ENCODE data around the gene TSPYL4. TPM values are rescaled to one million over a fixed set of nuclear protein-coding genes. Genes with fewer than 3 reads are reported as not detected.

The TSPYL4 gene
- total RNA-seq, 1 experiment from 2014 or later: 15.3 TPM

DNA sequence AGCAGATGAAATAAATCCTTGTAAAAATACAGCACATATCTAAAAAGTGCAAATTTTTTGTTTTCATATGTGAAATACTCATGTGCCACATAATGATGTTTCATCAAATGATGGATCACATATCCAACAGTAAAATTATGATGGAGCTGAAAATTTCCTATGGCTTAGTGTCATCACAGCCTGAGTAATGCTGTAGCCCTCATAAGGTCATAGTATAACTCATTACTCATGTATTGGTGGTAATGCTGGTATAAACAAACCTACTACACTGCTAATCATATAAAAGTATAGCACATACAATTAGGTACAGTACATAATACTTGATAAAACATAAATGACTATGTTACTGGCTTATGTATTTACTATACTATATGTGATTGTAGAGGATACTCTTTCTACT lies 12.9 kb upstream of the TSPYL4 start:
- H3K4me3 Mint-ChIP-seq: no peak overlapping the region
- ChIA-PET POLR2A (no interaction called here), CTCF (interaction anchor here (0.6 to 0.9 kb wide), 2 partner anchors 130 to 173 kb away, joined by 3 to 4 read pairs; no protein-coding TSS in a partner anchor)
- H3K4me1 Mint-ChIP-seq: peaks cover 14% of the 10 kb centered on the region
- TF ChIP-seq, protein P1, sequence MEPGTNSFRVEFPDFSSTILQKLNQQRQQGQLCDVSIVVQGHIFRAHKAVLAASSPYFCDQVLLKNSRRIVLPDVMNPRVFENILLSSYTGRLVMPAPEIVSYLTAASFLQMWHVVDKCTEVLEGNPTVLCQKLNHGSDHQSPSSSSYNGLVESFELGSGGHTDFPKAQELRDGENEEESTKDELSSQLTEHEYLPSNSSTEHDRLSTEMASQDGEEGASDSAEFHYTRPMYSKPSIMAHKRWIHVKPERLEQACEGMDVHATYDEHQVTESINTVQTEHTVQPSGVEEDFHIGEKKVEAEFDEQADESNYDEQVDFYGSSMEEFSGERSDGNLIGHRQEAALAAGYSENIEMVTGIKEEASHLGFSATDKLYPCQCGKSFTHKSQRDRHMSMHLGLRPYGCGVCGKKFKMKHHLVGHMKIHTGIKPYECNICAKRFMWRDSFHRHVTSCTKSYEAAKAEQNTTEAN (CRISPR knock-in tag; IDR thresholded peaks at IDR 0.05): no peak
- no peak for TF ChIP-seq NFE2L1 (CRISPR knock-in tag; IDR thresholded peaks at IDR 0.05)
- H3K27me3 Mint-ChIP-seq (ENCODE audit: low read depth): peaks cover 5% of the 10 kb centered on the region; the same call in 1 of the 2 replicates
- no peak overlapping the region for H3K27ac Mint-ChIP-seq
- DNase-seq (ENCODE audit: low spot score) (no peak), ATAC-seq (no peak)
- H3K9me3 Mint-ChIP-seq: peaks cover 22% of the 10 kb centered on the region
- H3K36me3 Mint-ChIP-seq: peaks cover 23% of the 10 kb centered on the region

DNA sequence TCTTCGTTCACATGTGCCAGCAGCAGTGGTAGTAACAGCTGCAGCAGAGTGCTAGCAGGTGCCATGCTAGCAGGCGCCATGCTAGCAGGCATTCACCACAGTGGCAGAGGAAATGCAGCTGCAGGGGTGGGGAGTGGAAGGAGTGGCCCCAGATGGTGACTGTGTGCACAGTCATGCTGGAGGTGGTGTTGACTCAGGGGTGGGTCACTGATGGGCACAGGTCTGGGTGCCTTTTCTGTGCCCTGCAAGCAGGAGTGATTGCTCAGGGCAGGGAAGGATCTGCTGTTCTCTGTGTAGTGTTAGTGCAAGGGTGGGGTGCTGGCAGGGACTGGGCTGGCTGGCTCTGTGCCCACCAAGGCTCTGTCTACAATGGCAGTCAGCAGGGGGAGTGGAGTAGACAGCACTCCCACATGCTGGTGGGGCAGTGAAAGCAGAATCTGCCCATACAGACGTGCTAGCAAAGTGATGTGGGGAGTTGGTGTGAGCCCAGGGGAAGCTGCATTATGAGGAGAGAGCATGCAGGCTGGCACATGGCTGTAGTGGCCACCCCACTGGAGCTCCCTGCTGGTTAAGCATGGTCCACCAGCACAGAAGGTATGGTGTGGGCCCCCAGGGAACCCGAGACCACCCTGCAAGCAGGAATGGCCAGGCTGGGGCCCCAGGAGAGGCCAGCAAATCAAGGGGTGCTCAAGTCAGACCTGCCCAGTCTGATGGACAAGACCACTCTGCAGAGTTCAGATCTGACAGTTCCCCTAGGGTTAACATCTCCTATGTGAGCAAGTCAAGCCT lies 11.4 kb upstream of the TSPYL4 start:
- H3K4me3 Mint-ChIP-seq: no peak overlapping the region
- peaks cover 22% of the 10 kb centered on the region for H3K9me3 Mint-ChIP-seq
- H3K27me3 Mint-ChIP-seq (ENCODE audit: low read depth): peaks cover 5% of the 10 kb centered on the region; the same call in 1 of the 2 replicates

More for the DNA sequence above, 11.4 kb upstream of the TSPYL4 start:
- DNase-seq (ENCODE audit: low spot score) (no peak), ATAC-seq (peak; percentile 20; the same call in 1 of the 2 replicates)
- POLR2A ChIA-PET: interaction anchor here (0.7 kb wide), 1 partner anchor 799 kb away, joined by 3 read pairs; no protein-coding TSS in a partner anchor
- Mint-ChIP-seq H3K36me3 (peaks cover 23% of the 10 kb centered on the region), H3K4me1 (no peaks in the 10 kb centered on the region; the same call in 1 of the 2 replicates), H3K27ac (no peak overlapping the region)
- TF ChIP-seq CBFB (CRISPR knock-in tag; IDR thresholded peaks at IDR 0.05; ENCODE audit: low read depth) (no peak), SOX15 (CRISPR knock-in tag; IDR thresholded peaks at IDR 0.05) (no peak), JAZF1 (CRISPR knock-in tag; IDR thresholded peaks at IDR 0.05) (no peak), ZNF416 (CRISPR knock-in tag; IDR thresholded peaks at IDR 0.05) (no peak), NR1H2 (CRISPR knock-in tag; IDR thresholded peaks at IDR 0.05) (no peak), ZNF671 (CRISPR knock-in tag; IDR thresholded peaks at IDR 0.05) (no peak), ZNF423 (CRISPR knock-in tag; IDR thresholded peaks at IDR 0.05) (no peak)
- TF ChIP-seq, protein P2, sequence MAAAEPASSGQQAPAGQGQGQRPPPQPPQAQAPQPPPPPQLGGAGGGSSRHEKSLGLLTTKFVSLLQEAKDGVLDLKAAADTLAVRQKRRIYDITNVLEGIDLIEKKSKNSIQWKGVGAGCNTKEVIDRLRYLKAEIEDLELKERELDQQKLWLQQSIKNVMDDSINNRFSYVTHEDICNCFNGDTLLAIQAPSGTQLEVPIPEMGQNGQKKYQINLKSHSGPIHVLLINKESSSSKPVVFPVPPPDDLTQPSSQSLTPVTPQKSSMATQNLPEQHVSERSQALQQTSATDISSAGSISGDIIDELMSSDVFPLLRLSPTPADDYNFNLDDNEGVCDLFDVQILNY (CRISPR knock-in tag; IDR thresholded peaks at IDR 0.05): no peak
- TF ChIP-seq, protein P3, sequence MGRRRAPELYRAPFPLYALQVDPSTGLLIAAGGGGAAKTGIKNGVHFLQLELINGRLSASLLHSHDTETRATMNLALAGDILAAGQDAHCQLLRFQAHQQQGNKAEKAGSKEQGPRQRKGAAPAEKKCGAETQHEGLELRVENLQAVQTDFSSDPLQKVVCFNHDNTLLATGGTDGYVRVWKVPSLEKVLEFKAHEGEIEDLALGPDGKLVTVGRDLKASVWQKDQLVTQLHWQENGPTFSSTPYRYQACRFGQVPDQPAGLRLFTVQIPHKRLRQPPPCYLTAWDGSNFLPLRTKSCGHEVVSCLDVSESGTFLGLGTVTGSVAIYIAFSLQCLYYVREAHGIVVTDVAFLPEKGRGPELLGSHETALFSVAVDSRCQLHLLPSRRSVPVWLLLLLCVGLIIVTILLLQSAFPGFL (CRISPR knock-in tag; IDR thresholded peaks at IDR 0.05; ENCODE audit: borderline replicate concordance): no peak
- TF ChIP-seq, protein P4, sequence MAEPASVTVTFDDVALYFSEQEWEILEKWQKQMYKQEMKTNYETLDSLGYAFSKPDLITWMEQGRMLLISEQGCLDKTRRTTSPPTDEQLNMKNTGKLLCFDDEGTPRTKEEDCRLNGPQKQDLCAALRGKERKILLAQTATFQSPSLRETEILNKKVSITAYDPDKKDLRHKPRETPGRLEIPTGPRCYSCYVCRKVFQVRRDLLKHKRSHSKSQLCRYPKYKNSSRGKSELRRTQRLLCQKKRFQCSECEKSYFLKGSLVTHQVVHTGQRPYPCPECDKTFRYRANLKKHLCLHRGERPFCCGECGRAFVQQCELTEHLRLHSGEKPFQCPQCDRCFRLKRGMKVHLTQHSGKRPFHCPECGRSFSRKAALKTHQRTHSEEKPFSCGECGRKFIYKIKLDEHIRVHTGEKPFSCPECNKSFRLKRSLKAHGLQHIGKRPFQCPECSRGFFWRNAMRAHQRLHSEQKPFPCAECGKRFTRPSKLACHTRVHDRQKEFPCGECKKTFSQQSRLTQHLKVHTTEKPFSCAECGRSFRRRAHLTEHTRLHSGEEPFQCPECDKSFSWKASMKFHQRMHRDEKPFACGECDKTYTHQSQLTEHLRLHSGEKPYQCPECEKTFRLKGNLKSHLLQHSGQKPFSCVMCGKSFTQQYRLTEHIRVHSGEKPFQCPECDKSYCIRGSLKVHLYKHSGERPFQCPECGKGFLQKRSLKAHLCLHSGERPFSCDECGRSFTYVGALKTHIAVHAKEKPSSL (CRISPR knock-in tag; conservative IDR thresholded peaks at IDR 0.05): no peak
- TF ChIP-seq, protein P5, sequence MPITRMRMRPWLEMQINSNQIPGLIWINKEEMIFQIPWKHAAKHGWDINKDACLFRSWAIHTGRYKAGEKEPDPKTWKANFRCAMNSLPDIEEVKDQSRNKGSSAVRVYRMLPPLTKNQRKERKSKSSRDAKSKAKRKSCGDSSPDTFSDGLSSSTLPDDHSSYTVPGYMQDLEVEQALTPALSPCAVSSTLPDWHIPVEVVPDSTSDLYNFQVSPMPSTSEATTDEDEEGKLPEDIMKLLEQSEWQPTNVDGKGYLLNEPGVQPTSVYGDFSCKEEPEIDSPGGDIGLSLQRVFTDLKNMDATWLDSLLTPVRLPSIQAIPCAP (CRISPR knock-in tag; IDR thresholded peaks at IDR 0.05): no peak
- TF ChIP-seq, protein P6, sequence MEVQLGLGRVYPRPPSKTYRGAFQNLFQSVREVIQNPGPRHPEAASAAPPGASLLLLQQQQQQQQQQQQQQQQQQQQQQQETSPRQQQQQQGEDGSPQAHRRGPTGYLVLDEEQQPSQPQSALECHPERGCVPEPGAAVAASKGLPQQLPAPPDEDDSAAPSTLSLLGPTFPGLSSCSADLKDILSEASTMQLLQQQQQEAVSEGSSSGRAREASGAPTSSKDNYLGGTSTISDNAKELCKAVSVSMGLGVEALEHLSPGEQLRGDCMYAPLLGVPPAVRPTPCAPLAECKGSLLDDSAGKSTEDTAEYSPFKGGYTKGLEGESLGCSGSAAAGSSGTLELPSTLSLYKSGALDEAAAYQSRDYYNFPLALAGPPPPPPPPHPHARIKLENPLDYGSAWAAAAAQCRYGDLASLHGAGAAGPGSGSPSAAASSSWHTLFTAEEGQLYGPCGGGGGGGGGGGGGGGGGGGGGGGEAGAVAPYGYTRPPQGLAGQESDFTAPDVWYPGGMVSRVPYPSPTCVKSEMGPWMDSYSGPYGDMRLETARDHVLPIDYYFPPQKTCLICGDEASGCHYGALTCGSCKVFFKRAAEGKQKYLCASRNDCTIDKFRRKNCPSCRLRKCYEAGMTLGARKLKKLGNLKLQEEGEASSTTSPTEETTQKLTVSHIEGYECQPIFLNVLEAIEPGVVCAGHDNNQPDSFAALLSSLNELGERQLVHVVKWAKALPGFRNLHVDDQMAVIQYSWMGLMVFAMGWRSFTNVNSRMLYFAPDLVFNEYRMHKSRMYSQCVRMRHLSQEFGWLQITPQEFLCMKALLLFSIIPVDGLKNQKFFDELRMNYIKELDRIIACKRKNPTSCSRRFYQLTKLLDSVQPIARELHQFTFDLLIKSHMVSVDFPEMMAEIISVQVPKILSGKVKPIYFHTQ (CRISPR knock-in tag; IDR thresholded peaks at IDR 0.05): no peak
- CTCF ChIA-PET: interaction anchor here (0.8 kb wide), 1 partner anchor 47 kb away, joined by 3 read pairs; no protein-coding TSS in a partner anchor
